ENCODE data around the gene PLXNA1.

Gene PLXNA1

GRCh38 chr3:127017229-127017628 is 34.3 kb downstream of the PLXNA1 start:
- no peak overlapping the region for H3K27ac ChIP-seq (ENCODE audit: low read length)
- H3F3A ChIP-seq (ENCODE audit: insufficient read depth, low read length) = no peaks in the 10 kb centered on the region
- H3K9ac ChIP-seq (ENCODE audit: low read length) = no peak overlapping the region
- no peaks in the 10 kb centered on the region for H3K36me3 ChIP-seq (replicated peaks; ENCODE audit: insufficient read depth, low read length)
- H4K20me1 ChIP-seq (ENCODE audit: insufficient read depth, low read length) = no peaks in the 10 kb centered on the region
- TF ChIP-seq CTCF (IDR thresholded peaks at IDR 0.05; ENCODE audit: low read length) (no peak), EZH2 (optimal IDR thresholded peaks at IDR 0.05; ENCODE audit: low read depth, low read length) (no peak), EZH2phosphoT487 (IDR thresholded peaks at IDR 0.05; ENCODE audit: low read length) (no peak)
- H3K9me3 ChIP-seq (replicated peaks; ENCODE audit: insufficient read depth, low read length) = no peaks in the 10 kb centered on the region
- no peaks in the 10 kb centered on the region for H3K79me2 ChIP-seq (ENCODE audit: low read length)
- no peak overlapping the region for H3K4me3 ChIP-seq (ENCODE audit: low read length)
- H3K4me1 ChIP-seq (ENCODE audit: low read length) = no peaks in the 10 kb centered on the region
- H2AFZ ChIP-seq (ENCODE audit: low read length) = no peak overlapping the region
- no peak for DNase-seq
- no peaks in the 10 kb centered on the region for H3K27me3 ChIP-seq (replicated peaks; ENCODE audit: insufficient read depth, low read length)
- no peak overlapping the region for H3K4me2 ChIP-seq (ENCODE audit: low read depth, low read length)
- H3K9me2 ChIP-seq (replicated peaks; ENCODE audit: insufficient read depth, low read length) = no peaks in the 10 kb centered on the region

- Histone ChIP-seq H3K4me2 (ENCODE audit: low read depth, low read length) (no peak overlapping the region), H3K27ac (ENCODE audit: low read length) (no peak overlapping the region), H3K9me3 (replicated peaks; ENCODE audit: insufficient read depth, low read length) (no peaks in the 10 kb centered on the region), H3K9ac (ENCODE audit: low read length) (no peak overlapping the region), H3K36me3 (replicated peaks; ENCODE audit: insufficient read depth, low read length) (no peaks in the 10 kb centered on the region), H3K4me1 (ENCODE audit: low read length) (no peaks in the 10 kb centered on the region), H3F3A (ENCODE audit: insufficient read depth, low read length) (no peaks in the 10 kb centered on the region), H2AFZ (ENCODE audit: low read length) (no peak overlapping the region), H3K27me3 (replicated peaks; ENCODE audit: insufficient read depth, low read length) (no peaks in the 10 kb centered on the region), H4K20me1 (ENCODE audit: insufficient read depth, low read length) (no peaks in the 10 kb centered on the region), H3K9me2 (replicated peaks; ENCODE audit: insufficient read depth, low read length) (no peaks in the 10 kb centered on the region), H3K79me2 (ENCODE audit: low read length) (no peaks in the 10 kb centered on the region), H3K4me3 (ENCODE audit: low read length) (no peak overlapping the region)
- no peak for TF ChIP-seq EZH2 (optimal IDR thresholded peaks at IDR 0.05; ENCODE audit: low read depth, low read length)
- no peak for TF ChIP-seq CTCF (IDR thresholded peaks at IDR 0.05; ENCODE audit: low read length)
- no peak for TF ChIP-seq EZH2phosphoT487 (IDR thresholded peaks at IDR 0.05; ENCODE audit: low read length)
- no peak for DNase-seq
Observed at GRCh38 chr3:127017781-127018180, 34.9 kb downstream of the PLXNA1 start.

- Histone ChIP-seq H3K36me3 (replicated peaks; ENCODE audit: insufficient read depth, low read length) (no peaks in the 10 kb centered on the region), H2AFZ (ENCODE audit: low read length) (no peak overlapping the region), H3F3A (ENCODE audit: insufficient read depth, low read length) (no peaks in the 10 kb centered on the region), H3K27ac (ENCODE audit: low read length) (no peak overlapping the region), H4K20me1 (ENCODE audit: insufficient read depth, low read length) (no peaks in the 10 kb centered on the region), H3K27me3 (replicated peaks; ENCODE audit: insufficient read depth, low read length) (no peaks in the 10 kb centered on the region), H3K9me3 (replicated peaks; ENCODE audit: insufficient read depth, low read length) (no peaks in the 10 kb centered on the region), H3K9ac (ENCODE audit: low read length) (no peak overlapping the region), H3K4me2 (ENCODE audit: low read depth, low read length) (no peak overlapping the region), H3K79me2 (ENCODE audit: low read length) (no peaks in the 10 kb centered on the region), H3K4me3 (ENCODE audit: low read length) (no peak overlapping the region), H3K4me1 (ENCODE audit: low read length) (no peaks in the 10 kb centered on the region), H3K9me2 (replicated peaks; ENCODE audit: insufficient read depth, low read length) (no peaks in the 10 kb centered on the region)
- DNase-seq = no peak
- no peak for TF ChIP-seq CTCF (IDR thresholded peaks at IDR 0.05; ENCODE audit: low read length)
- TF ChIP-seq EZH2 (optimal IDR thresholded peaks at IDR 0.05; ENCODE audit: low read depth, low read length) = no peak
- TF ChIP-seq EZH2phosphoT487 (IDR thresholded peaks at IDR 0.05; ENCODE audit: low read length) = no peak
Observed at GRCh38 chr3:127018306-127018828, 35.5 kb downstream of the PLXNA1 start.

Data from MM.1S (cell line).